ENCODE data around the gene PPARG. TPM values are rescaled to one million over a fixed set of nuclear protein-coding genes. Genes with fewer than 3 reads are reported as not detected.

Gene PPARG
- total and polyA plus RNA-seq, 2 experiments from 2014 or later, result 0.15 to 0.42 TPM

DNA sequence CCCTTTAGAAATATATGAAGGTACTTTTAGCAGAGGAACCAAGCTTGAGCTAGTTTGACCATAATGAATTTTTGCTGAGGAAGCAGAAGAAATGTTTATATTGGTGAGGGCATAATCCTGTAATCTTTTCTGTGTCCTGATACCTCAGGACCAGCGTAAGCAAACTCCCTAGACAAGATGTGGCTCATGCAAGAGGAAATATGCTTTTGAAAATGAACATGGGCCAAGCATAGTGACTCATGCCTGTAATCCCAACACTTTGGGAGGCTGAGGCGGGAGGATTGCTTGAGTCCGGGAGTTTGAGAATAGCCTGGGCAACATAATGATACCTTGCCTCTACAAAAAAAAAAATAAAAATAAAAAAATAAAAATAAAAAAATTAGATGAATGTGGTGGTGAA lies 78.5 kb downstream of the PPARG start:
- Mint-ChIP-seq H3K36me3 (ENCODE audit: low read depth) (no peaks in the 10 kb centered on the region), H3K4me1 (peaks cover 5% of the 10 kb centered on the region; the same call in 2 of the 3 replicates)
- H3K4me2 ChIP-seq, result no peak overlapping the region

More for the DNA sequence above, 78.5 kb downstream of the PPARG start:
- no peaks in the 10 kb centered on the region for H3K9me2 ChIP-seq (ENCODE audit: insufficient read depth)
- no peak overlapping the region for H3K4me3 ChIP-seq
- DNase-seq (ENCODE audit: low spot score), result no peak
- TF ChIP-seq ZNF331 (CRISPR knock-in tag; IDR thresholded peaks at IDR 0.05; ENCODE audit: low read depth), result no peak
- TF ChIP-seq CREB1 (CRISPR knock-in tag; IDR thresholded peaks at IDR 0.05; ENCODE audit: low read depth), result no peak
- TF ChIP-seq ZNF462 (CRISPR knock-in tag; IDR thresholded peaks at IDR 0.05), result no peak
- TF ChIP-seq, protein P1, sequence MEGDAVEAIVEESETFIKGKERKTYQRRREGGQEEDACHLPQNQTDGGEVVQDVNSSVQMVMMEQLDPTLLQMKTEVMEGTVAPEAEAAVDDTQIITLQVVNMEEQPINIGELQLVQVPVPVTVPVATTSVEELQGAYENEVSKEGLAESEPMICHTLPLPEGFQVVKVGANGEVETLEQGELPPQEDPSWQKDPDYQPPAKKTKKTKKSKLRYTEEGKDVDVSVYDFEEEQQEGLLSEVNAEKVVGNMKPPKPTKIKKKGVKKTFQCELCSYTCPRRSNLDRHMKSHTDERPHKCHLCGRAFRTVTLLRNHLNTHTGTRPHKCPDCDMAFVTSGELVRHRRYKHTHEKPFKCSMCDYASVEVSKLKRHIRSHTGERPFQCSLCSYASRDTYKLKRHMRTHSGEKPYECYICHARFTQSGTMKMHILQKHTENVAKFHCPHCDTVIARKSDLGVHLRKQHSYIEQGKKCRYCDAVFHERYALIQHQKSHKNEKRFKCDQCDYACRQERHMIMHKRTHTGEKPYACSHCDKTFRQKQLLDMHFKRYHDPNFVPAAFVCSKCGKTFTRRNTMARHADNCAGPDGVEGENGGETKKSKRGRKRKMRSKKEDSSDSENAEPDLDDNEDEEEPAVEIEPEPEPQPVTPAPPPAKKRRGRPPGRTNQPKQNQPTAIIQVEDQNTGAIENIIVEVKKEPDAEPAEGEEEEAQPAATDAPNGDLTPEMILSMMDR (conservative IDR thresholded peaks at IDR 0.05; ENCODE audit: low read depth in 2 of 2), result no peak
- TF ChIP-seq ETS1 (IDR thresholded peaks at IDR 0.05), result no peak
- TF ChIP-seq, protein P2, sequence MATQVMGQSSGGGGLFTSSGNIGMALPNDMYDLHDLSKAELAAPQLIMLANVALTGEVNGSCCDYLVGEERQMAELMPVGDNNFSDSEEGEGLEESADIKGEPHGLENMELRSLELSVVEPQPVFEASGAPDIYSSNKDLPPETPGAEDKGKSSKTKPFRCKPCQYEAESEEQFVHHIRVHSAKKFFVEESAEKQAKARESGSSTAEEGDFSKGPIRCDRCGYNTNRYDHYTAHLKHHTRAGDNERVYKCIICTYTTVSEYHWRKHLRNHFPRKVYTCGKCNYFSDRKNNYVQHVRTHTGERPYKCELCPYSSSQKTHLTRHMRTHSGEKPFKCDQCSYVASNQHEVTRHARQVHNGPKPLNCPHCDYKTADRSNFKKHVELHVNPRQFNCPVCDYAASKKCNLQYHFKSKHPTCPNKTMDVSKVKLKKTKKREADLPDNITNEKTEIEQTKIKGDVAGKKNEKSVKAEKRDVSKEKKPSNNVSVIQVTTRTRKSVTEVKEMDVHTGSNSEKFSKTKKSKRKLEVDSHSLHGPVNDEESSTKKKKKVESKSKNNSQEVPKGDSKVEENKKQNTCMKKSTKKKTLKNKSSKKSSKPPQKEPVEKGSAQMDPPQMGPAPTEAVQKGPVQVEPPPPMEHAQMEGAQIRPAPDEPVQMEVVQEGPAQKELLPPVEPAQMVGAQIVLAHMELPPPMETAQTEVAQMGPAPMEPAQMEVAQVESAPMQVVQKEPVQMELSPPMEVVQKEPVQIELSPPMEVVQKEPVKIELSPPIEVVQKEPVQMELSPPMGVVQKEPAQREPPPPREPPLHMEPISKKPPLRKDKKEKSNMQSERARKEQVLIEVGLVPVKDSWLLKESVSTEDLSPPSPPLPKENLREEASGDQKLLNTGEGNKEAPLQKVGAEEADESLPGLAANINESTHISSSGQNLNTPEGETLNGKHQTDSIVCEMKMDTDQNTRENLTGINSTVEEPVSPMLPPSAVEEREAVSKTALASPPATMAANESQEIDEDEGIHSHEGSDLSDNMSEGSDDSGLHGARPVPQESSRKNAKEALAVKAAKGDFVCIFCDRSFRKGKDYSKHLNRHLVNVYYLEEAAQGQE (IDR thresholded peaks at IDR 0.05; ENCODE audit: unreplicated experiment), result no peak
- TF ChIP-seq ZNF114 (CRISPR knock-in tag; IDR thresholded peaks at IDR 0.05), result no peak
- TF ChIP-seq POLR2AphosphoS5 (IDR thresholded peaks at IDR 0.05; ENCODE audit: low read depth), result no peak
- no peak for TF ChIP-seq JUNB (IDR thresholded peaks at IDR 0.05; ENCODE audit: unreplicated experiment)
- TF ChIP-seq EZH2phosphoT487 (IDR thresholded peaks at IDR 0.05; ENCODE audit: unreplicated experiment), result no peak
- TF ChIP-seq STAT1 (IDR thresholded peaks at IDR 0.05; ENCODE audit: unreplicated experiment), result no peak
- TF ChIP-seq EZH2 (IDR thresholded peaks at IDR 0.05; ENCODE audit: low read depth, unreplicated experiment), result no peak
- no peak for TF ChIP-seq NANOG (IDR thresholded peaks at IDR 0.05; ENCODE audit: borderline replicate concordance)
- peaks cover 2% of the 10 kb centered on the region; the same call in 1 of the 2 replicates for H3K4me1 ChIP-seq (ENCODE audit: insufficient read depth)
- H3K36me3 ChIP-seq (ENCODE audit: insufficient read depth), result no peaks in the 10 kb centered on the region
- H4K20me1 ChIP-seq (replicated peaks; ENCODE audit: insufficient read depth), result no peaks in the 10 kb centered on the region
- no peaks in the 10 kb centered on the region for H3K27me3 Mint-ChIP-seq (ENCODE audit: insufficient read depth, low read depth, poor library complexity)
- ATAC-seq, result no peak
- H3K27ac Mint-ChIP-seq, result no peak overlapping the region
- H3K9me3 Mint-ChIP-seq, result 0 out of 3 replicates have a peak, but pooled peaks cover 2% of the 10 kb centered on the region
- no peaks in the 10 kb centered on the region for H3K79me2 ChIP-seq (replicated peaks; ENCODE audit: insufficient read depth)
- no peak overlapping the region for H3K27ac ChIP-seq (ENCODE audit: low read depth)
- H3F3A ChIP-seq (replicated peaks; ENCODE audit: low read depth), result no peaks in the 10 kb centered on the region
- H3K4me3 Mint-ChIP-seq, result no peak overlapping the region
- H2AFZ ChIP-seq, result no peak overlapping the region
- H3K27me3 ChIP-seq (ENCODE audit: insufficient read depth), result no peaks in the 10 kb centered on the region
